ENCODE results near the gene SLC8A1. TPM values are rescaled to one million over a fixed set of nuclear protein-coding genes. Genes with fewer than 3 reads are reported as not detected.

The SLC8A1 gene
- total RNA-seq (2022; extraction: Qiagen RNA extraction; ENCODE audit: low read depth), result 0.24 to 0.58 TPM (median 0.50 TPM) in 5 replicates

DNA sequence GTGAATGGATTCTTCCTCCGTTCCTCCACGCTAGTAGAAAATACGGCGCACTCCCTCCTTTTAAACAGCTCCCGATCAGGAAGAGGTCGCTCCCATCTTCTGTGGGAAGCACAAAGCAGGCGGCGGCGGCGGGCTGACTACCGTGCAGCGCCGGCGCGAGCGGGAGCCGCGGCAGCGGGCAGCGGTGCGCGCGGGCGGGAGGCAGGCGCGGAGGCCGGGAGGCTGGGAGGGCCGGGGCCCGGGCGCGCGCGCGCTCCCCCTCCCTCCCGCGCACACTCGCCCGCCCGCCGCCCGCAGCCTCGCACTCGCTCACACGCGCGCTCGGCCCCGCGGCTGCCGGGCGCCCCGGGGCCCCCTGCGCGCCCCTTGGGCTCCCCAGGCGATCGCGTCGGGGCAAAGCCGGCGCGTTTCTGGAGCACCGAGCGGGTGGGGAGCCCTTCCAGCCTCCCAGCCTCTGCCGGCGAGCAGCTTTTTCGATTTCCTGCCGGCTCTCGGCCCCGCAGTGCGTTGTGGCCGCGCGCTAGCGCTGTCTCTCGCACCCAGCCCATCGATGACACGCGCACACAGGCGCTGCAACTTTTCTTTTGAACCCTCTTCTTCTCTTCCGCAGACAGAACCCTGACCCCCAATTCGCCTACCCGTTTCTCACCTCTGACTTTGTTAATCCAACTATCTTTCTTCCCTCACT is at the start of gene SLC8A1:
TSS of gene SLC8A1 (minus strand) at position 173 of the 688 bp plus-strand sequence.

